ENCODE data around the gene KCNQ2.

Gene KCNQ2

GRCh38 chr20:63354636-63355350, 117.7 kb downstream of the KCNQ2 start:
- no peak for DNase-seq

- DNase-seq, result no peak
Observed at GRCh38 chr20:63352811-63353221, 119.6 kb downstream of the KCNQ2 start.

DNA sequence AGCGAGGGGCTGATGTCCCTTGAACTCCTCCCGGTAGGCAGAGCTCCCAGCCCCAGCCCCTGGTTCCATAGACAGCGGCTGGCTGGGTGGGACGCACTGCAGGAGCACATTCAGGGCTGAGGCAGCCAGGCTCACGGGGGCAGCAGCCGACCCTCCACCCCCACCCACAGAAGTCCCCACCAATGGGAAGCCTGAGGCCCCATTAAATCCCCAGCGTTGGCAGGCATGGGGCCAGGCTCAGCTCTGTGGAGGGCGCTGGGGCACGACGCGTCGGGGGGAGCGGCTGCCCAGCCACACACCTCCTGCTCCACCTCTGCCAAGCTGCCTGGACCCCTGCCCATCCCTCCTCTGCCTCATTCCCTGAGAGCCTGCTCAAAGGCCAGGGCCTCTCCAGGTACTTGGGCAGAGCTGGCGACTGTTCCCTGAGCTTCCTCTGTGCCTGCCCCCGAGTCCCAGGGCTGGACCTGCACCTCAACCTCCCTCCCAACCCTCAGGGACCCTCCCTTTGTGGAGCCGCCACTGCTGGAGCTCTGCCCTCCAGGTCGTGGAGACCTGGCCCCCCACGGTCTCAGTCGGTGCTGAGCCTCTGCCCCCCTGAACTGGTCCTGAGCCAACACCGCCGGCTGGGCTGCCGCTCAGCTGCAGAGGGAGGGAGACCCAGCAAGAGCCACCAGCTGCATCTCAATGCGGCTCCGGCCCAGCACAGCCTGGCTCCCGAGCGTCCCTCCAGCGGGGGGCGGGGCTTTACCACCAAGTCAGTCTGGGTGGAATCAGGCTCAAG, 120.5 kb downstream of the KCNQ2 start:
- no peak for DNase-seq

GRCh38 chr20:63351326-63351700, 121.1 kb downstream of the KCNQ2 start:
- no peak for DNase-seq

GRCh38 chr20:63350597-63351325, 121.7 kb downstream of the KCNQ2 start:
- no peak for DNase-seq
